Fibroblast of lung (primary cell): ENCODE results near the gene DNAJC8.

Experiments used
- CTCF ChIP-seq, 2 donors: IDR thresholded peaks in 1 of 2; conservative IDR thresholded peaks in 1 of 2; 1 replicate in 1 of 2; 2 replicates in 1 of 2; pipeline ENCODE4 v1.5.1; 2011 to 2012; ENCODE audit warnings: low read length in 2 of 2, control low read depth in 1 of 2, inconsistent platforms in 1 of 2, low read depth in 1 of 2, mild to moderate bottlenecking in 1 of 2
- EZH2 ChIP-seq: IDR thresholded peaks from 2 replicates; pipeline ENCODE4 v1.5.1; 2012; ENCODE audit warnings: low read length, control low read depth, mild to moderate bottlenecking; ENCODE audit errors: missing control alignments

DNA sequence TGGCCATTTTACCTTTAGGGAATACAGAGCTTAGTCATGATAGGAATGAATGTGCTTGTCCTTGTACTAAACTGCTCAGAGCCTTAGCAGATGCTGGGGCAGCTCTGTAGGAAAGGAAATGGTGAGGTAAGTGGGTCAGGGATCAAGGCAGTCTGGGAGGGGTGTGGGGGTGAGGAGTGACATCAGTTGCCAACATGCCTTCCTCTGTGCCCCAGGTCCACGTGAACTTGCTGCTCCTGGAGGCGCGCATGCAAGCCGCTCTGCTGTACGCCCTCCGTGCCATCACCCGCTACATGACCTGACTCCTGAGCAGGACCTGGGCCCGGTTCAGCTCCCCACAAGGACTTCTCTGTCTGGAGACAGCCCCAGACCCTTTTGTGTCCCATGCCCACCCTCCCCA is 47.7 kb upstream of the DNAJC8 start:
- TF ChIP-seq CTCF (conservative IDR thresholded peaks at IDR 0.05 in 1 of 2, IDR thresholded peaks at IDR 0.05 in 1 of 2; ENCODE audit: low read depth in 1 of 2, low read length in 2 of 2), result no peak
- no peak for TF ChIP-seq EZH2
